NCI-H82 (cell line): ENCODE measurements around the gene CNGA2.
A peak's percentile ranks its signal among the peaks of the same experiment; 100 is the strongest.
"Not testable (repeated sequence)": the region's sequence is repeated elsewhere in the genome, so short reads cannot be mapped to it uniquely, and the experiment has no call there.

Experiments used
- DNase-seq: peaks from one replicate; lab custom pipeline; 2025; lab: John Stamatoyannopoulos, UW

The CNGA2 gene

GRCh38 chrX:151734446-151734845 is at the start of gene CNGA2:
CNGA2 (plus strand) TSS chrX:151734746; CDS start chrX:151738484, 3,738 bp downstream.
- no peak for DNase-seq

GRCh38 chrX:151687635-151688034 is 46.9 kb upstream of the CNGA2 start:
- DNase-seq = no peak

- DNase-seq = no peak
Observed at GRCh38 chrX:151688695-151689094, 45.9 kb upstream of the CNGA2 start.

GRCh38 chrX:151692825-151693224 is 41.7 kb upstream of the CNGA2 start:
- peak; percentile 44 for DNase-seq

- DNase-seq = no peak
Observed at GRCh38 chrX:151694121-151694520, 40.4 kb upstream of the CNGA2 start.

GRCh38 chrX:151694661-151695582 is 39.6 kb upstream of the CNGA2 start, which contains the start of gene PRRG3:
PRRG3 (plus strand) TSS chrX:151695458; CDS start chrX:151698815, 3,357 bp downstream.
- DNase-seq = peak; percentile 45

GRCh38 chrX:151695583-151696340 is 38.8 kb upstream of the CNGA2 start:
- no peak for DNase-seq

- not testable (repeated sequence) for DNase-seq
Observed at GRCh38 chrX:151697082-151697481, 37.5 kb upstream of the CNGA2 start.

GRCh38 chrX:151697522-151697921 is 37.0 kb upstream of the CNGA2 start:
- DNase-seq = peak; percentile 5

GRCh38 chrX:151698485-151698884 is 36.1 kb upstream of the CNGA2 start:
- no peak for DNase-seq

- DNase-seq = no peak
Observed at GRCh38 chrX:151699746-151700145, 34.8 kb upstream of the CNGA2 start.

- DNase-seq = no peak
Observed at GRCh38 chrX:151700581-151700980, 34.0 kb upstream of the CNGA2 start.

- DNase-seq = no peak
Observed at GRCh38 chrX:151701071-151701470, 33.5 kb upstream of the CNGA2 start.

GRCh38 chrX:151701531-151701930 is 33.0 kb upstream of the CNGA2 start:
- DNase-seq = no peak

- no peak for DNase-seq
Observed at GRCh38 chrX:151702026-151702714, 32.4 kb upstream of the CNGA2 start.

GRCh38 chrX:151702741-151703340 is 31.7 kb upstream of the CNGA2 start:
- DNase-seq = no peak

GRCh38 chrX:151703487-151703886 is 31.1 kb upstream of the CNGA2 start:
- no peak for DNase-seq

GRCh38 chrX:151704041-151704663 is 30.4 kb upstream of the CNGA2 start:
- no peak for DNase-seq

- no peak for DNase-seq
Observed at GRCh38 chrX:151708821-151709220, 25.7 kb upstream of the CNGA2 start.

- DNase-seq = no peak
Observed at GRCh38 chrX:151710457-151710856, 24.1 kb upstream of the CNGA2 start.

GRCh38 chrX:151711154-151711553 is 23.4 kb upstream of the CNGA2 start:
- no peak for DNase-seq
